HG02610 (cell line): Measurements from ENCODE around the gene OBSL1.

Experiments
- ATAC-seq: cut with Tn5 transposase; IDR thresholded peaks from one replicate; pipeline ENCODE4 v1.9.1; 2021; ENCODE audit warnings: mild to moderate bottlenecking, moderate library complexity; ENCODE audit not compliant: unreplicated experiment

The OBSL1 gene

GRCh38 chr2:219567791-219568361 is 3.5 kb downstream of the OBSL1 start:
- no peak for ATAC-seq

- ATAC-seq: no peak
Measured at GRCh38 chr2:219567131-219567530, 4.2 kb downstream of the OBSL1 start.

- no peak for ATAC-seq
Measured at GRCh38 chr2:219566640-219567039, 4.7 kb downstream of the OBSL1 start.

GRCh38 chr2:219565130-219566080 is 5.9 kb downstream of the OBSL1 start:
- no peak for ATAC-seq

- ATAC-seq: no peak
Measured at GRCh38 chr2:219563271-219563928, 7.9 kb downstream of the OBSL1 start.

- ATAC-seq: no peak
Measured at GRCh38 chr2:219562049-219563020, 9.0 kb downstream of the OBSL1 start.

- no peak for ATAC-seq
Measured at GRCh38 chr2:219561179-219562048, 9.9 kb downstream of the OBSL1 start.

GRCh38 chr2:219560893-219561178 is 10.5 kb downstream of the OBSL1 start:
- ATAC-seq: no peak

- ATAC-seq: no peak
Measured at GRCh38 chr2:219560037-219560892, 11.1 kb downstream of the OBSL1 start.

- ATAC-seq: no peak
Measured at GRCh38 chr2:219559156-219559915, 12.0 kb downstream of the OBSL1 start.

- ATAC-seq: no peak
Measured at GRCh38 chr2:219557791-219558785, 13.3 kb downstream of the OBSL1 start.

- ATAC-seq: no peak
Measured at GRCh38 chr2:219557320-219557719, 14.0 kb downstream of the OBSL1 start.

GRCh38 chr2:219556413-219556812 is 14.9 kb downstream of the OBSL1 start:
- ATAC-seq: no peak

GRCh38 chr2:219555956-219556355 is 15.4 kb downstream of the OBSL1 start:
- no peak for ATAC-seq

GRCh38 chr2:219554350-219554749 is 17.0 kb downstream of the OBSL1 start:
- no peak for ATAC-seq

GRCh38 chr2:219553463-219553963 is 17.8 kb downstream of the OBSL1 start:
- no peak for ATAC-seq

GRCh38 chr2:219553168-219553417 is 18.2 kb downstream of the OBSL1 start:
- no peak for ATAC-seq
